Epithelial cell of proximal tubule (primary cell): Measurements from ENCODE around the gene NCAPD3. TPM values are rescaled to one million over a fixed set of nuclear protein-coding genes. Genes with fewer than 3 reads are reported as not detected.

Source experiments
- DNase-seq: peaks from one replicate; pipeline ENCODE4 v3.0.0-alpha.2; 2011; ENCODE audit warnings: low read depth
- H3K4me3 ChIP-seq: 2 replicates; pipeline ENCODE4 v1.5.1; 2011; ENCODE audit warnings: low read depth, mild to moderate bottlenecking, low read length
- CTCF ChIP-seq: conservative IDR thresholded peaks from 2 replicates; pipeline ENCODE4 v1.5.1; 2012; ENCODE audit warnings: low read depth, mild to moderate bottlenecking, low read length
- total RNA-seq: library from RNA; depleted of rRNA; stranded (reverse); fragments of >200 nt; gene quantifications from 2 replicates; pipeline ENCODE4 v1.2.3, GENCODE V29; 2015

The NCAPD3 gene
- total RNA-seq, 1 donor from 2014 or later = 16.2 TPM

DNA sequence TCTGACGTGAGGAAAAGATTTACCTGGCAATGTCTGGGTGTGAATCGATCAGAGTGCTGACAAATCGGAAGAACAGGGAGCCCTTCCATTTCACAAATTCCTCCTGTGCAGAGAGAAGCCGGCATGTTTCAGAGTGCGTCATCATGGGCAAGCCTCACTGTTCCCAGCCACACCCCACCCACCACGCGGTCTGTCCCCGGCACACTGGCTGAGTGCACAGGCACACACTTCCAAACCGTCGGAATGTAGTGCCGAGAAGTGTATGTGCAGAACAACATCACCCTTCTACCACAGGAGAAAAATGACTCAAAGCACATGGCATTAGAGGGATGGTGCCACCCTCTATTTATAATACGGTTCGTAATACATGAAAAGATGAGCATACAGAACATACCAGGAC, 47.5 kb downstream of the NCAPD3 start:
- no peak for TF ChIP-seq CTCF
- H3K4me3 ChIP-seq = no peak overlapping the region
- DNase-seq = no peak

- no peak overlapping the region for H3K4me3 ChIP-seq
- no peak for DNase-seq
- TF ChIP-seq CTCF = no peak
These were observed 50.5 kb downstream of the NCAPD3 start for GRCh38 chr11:134173296-134173695.

DNA sequence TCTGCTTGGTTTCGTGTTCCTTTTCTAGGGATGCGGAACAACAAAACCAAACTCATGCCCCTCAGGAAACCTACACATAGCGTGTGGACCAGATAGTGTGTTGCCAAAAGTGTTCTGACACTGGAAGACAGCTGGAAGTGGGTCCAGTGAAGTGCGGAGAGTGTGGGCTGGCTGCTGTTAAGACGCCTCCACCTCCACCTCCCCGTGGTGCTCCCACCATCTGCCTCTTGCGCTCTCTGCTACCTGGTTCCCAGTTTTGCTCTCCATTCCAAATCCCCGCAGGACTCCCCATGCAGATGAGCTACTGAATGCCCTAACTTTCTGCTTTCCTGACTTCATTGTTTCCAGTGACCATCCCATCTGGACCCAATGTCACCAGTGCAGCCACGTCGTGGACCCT, 51.8 kb downstream of the NCAPD3 start:
- no peak overlapping the region for H3K4me3 ChIP-seq
- TF ChIP-seq CTCF = no peak
- DNase-seq = no peak

- H3K4me3 ChIP-seq = no peak overlapping the region
- DNase-seq = no peak
- TF ChIP-seq CTCF = no peak
These were observed 52.9 kb downstream of the NCAPD3 start for GRCh38 chr11:134170919-134171281.

- no peak for DNase-seq
- no peak for TF ChIP-seq CTCF
- no peak overlapping the region for H3K4me3 ChIP-seq
These were observed 53.4 kb downstream of the NCAPD3 start for GRCh38 chr11:134170177-134170918.

DNA sequence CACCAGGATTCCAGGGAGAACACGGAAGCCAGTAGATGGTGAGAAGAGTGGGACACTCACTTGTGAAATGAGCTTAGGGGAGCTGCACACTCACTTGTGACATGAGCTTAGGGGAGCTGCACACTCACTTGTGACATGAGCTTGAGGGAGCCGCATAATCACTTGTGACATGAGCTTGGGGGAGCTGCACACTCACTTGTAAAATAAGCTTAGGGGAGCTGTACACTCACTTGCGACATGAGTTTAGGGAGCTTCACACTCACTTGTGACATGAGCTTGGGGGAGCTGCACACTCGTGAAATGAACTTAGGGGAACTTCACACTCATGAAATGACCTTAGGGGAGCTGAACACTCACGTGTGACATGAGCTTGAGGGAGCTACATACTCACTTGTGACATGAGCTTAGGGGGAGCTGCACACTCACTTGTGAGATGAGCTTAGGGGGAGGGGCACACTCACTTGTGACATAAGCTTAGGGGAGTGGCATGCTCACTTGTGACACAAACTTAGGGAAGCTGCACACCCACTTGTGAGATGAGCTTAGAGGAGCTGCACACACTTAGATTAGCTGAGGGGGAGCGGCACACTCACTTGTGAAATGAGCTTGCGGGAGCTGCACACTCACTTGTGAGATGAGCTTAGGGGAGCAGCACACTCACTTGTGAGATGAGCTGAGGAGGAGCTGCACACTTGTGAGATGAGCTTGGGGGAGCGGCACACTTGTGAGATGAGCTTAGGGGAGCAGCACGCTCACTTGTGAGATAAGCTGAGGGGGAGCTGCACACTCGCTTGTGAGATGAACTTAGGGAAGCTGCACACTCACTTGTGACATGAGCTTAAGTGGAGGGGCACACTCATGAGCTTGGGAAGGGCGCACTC, 59.0 kb downstream of the NCAPD3 start:
- no peak overlapping the region for H3K4me3 ChIP-seq
- no peak for DNase-seq
- TF ChIP-seq CTCF = no peak

DNA sequence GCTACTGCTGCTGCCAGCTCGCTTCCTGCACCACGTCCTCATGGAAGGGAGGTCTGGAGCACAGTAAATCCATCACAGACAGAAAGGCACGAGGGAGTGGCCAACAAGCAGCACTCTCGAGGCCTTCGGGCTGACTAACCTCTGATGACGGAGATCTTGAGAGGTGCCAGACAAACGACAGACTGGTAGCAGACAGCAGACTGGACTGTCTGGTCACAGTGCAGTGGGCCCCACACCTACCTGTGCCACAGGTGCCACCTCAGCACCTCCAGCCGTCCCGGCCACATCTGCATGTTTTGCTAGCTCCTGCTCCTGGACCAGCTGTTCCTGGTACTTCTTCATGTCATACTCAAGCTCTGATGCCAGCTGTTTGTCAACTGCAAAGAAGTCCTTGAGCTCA, 64.1 kb downstream of the NCAPD3 start:
- TF ChIP-seq CTCF = no peak
- no peak for DNase-seq
- no peak overlapping the region for H3K4me3 ChIP-seq
